BLaER1 (cell line): ENCODE data around the gene LCOR.

Experiments
- H3K27ac ChIP-seq: shearing (Covaris generic); formaldehyde crosslinking; 2 replicates; pipeline ENCODE4 v1.8.1; 2022
- H3K27me3 ChIP-seq: shearing (Covaris generic); formaldehyde crosslinking; 2 replicates; pipeline ENCODE4 v1.8.1; 2022
- H3K36me3 ChIP-seq: shearing (Covaris generic); formaldehyde crosslinking; 2 replicates; pipeline ENCODE4 v1.8.1; 2022
- H3K4me1 ChIP-seq: shearing (Covaris generic); formaldehyde crosslinking; 2 replicates; pipeline ENCODE4 v1.8.1; 2022
- H3K4me2 ChIP-seq: shearing (Covaris generic); formaldehyde crosslinking; 2 replicates; pipeline ENCODE4 v1.8.1; 2022
- H3K4me3 ChIP-seq: shearing (Covaris generic); formaldehyde crosslinking; 2 replicates; pipeline ENCODE4 v1.8.1; 2022
- H3K9ac ChIP-seq: shearing (Covaris generic); formaldehyde crosslinking; 2 replicates; pipeline ENCODE4 v1.8.1; 2022
- H3K9me3 ChIP-seq: shearing (Covaris generic); formaldehyde crosslinking; 2 replicates; pipeline ENCODE4 v1.8.1; 2022
- H4K20me1 ChIP-seq: shearing (Covaris generic); formaldehyde crosslinking; 2 replicates; pipeline ENCODE4 v1.8.1; 2022
- Cebpa-rat ChIP-seq: shearing (Covaris generic); IDR thresholded peaks from 2 replicates; pipeline ENCODE4 v1.8.1; 2022

The LCOR gene

DNA sequence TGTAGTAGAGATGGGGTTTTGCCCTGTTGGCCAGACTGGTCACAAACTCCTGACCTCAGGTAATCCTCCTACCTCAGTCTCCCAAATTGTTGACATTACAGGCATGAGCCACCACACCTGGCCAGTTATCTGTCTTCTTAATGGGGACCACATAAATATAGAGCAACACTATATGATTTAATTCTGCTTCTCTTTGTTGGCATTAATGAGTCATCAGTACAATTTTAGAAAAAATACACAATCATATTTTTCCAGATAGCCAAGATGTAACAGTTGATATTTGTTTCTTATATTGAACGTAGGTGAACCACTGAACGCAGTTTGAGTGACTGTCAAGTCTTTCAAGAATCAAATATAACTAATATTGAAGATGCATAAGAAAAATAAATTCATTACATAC, 48.5 kb downstream of the LCOR start:
- Histone ChIP-seq H3K36me3 (peaks cover 57% of the 10 kb centered on the region), H4K20me1 (peaks cover 94% of the 10 kb centered on the region)

DNA sequence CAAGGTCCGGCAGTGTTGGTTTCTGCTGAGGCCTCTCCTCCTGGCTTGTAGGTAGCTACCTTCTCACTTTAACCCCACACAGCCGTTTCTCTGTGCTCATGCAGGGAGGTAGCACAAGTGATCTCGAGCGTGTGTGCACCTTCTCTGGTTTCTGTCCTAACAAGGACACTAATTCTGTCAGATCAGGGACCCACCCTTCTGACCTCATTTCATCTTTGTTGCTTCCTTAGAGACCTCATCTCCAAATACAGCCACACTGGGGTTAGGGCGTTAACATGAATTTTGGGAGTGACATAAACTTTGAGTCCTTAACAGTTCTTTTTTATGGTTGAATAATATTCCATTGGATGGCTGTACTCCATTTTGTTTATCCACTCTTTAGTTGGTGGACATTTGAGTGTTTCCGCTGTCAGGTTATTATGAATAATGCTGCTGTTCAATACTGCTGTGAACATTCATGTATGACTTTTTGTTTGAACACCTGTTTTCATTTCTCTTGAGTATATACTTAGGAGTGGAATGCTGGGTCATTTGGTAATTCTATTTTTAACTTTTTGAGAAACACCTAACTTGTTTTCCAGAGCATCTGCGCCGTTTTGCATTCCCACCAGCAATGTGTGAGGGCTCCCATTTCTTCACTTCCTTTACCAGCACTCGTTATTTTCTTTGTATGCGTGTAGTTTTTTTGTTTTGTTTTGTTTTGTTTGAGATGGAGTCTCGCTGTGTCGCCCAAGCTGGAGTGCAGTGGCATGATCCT, 57.5 kb downstream of the LCOR start:
- H3K27me3 ChIP-seq, result no peaks in the 10 kb centered on the region
- H3K4me2 ChIP-seq, result no peak overlapping the region
- H4K20me1 ChIP-seq, result peaks cover 42% of the 10 kb centered on the region
- H3K9ac ChIP-seq, result no peak overlapping the region
- no peak overlapping the region for H3K4me3 ChIP-seq
- peaks cover 92% of the 10 kb centered on the region for H3K36me3 ChIP-seq
- H3K4me1 ChIP-seq, result no peaks in the 10 kb centered on the region
- H3K9me3 ChIP-seq, result peaks cover 80% of the 10 kb centered on the region
- no peak overlapping the region for H3K27ac ChIP-seq
- TF ChIP-seq Cebpa-rat, result no peak

More for the DNA sequence above, 48.5 kb downstream of the LCOR start:
- no peak overlapping the region for H3K4me2 ChIP-seq
- no peak overlapping the region for H3K27ac ChIP-seq
- no peak overlapping the region for H3K9ac ChIP-seq
- no peaks in the 10 kb centered on the region for H3K4me1 ChIP-seq
- no peak overlapping the region for H3K4me3 ChIP-seq
- peaks cover 26% of the 10 kb centered on the region for H3K9me3 ChIP-seq
- H3K27me3 ChIP-seq, result no peaks in the 10 kb centered on the region
- TF ChIP-seq Cebpa-rat, result no peak

DNA sequence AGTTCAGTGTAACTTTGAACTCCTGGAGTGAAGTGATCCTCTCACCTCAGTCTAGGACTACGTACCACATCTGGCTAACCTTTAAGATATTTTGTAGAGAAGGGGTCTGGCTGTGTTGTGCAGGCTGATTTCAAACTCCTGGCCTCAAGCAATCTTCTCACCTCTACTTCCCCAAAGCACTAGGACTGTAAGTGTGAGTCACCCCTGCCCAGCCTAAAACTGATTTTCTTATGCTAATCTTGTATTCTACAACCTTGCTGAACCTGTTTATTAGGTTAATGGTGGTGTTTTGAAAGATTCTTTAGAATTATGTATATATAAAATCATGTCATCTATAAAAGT, 58.0 kb downstream of the LCOR start:
- Histone ChIP-seq H3K4me3 (no peak overlapping the region), H3K27me3 (no peaks in the 10 kb centered on the region), H3K9ac (no peak overlapping the region), H4K20me1 (peaks cover 44% of the 10 kb centered on the region), H3K4me2 (no peak overlapping the region), H3K4me1 (no peaks in the 10 kb centered on the region), H3K36me3 (peaks cover 87% of the 10 kb centered on the region), H3K27ac (no peak overlapping the region), H3K9me3 (peaks cover 75% of the 10 kb centered on the region)
- no peak for TF ChIP-seq Cebpa-rat

DNA sequence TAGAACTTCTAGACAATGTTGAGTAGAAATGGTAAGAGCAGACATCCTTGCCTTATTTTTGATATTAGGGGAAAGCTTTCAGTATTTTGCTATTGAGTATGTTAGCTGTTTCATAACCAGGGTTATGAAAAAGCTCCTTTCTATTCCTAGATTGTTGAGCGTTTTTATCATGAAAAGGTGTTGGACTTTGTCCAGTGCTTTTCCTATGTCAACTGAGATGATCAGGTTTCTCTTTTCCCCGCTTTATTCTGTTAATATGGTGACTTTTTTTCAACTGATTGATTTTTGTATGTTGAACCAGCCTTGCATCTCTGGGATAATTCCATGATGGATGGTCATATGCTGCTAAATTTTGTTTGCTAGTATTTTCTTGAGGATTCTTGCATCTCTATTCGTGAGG, 58.5 kb downstream of the LCOR start:
- no peak overlapping the region for H3K4me2 ChIP-seq
- TF ChIP-seq Cebpa-rat, result no peak

DNA sequence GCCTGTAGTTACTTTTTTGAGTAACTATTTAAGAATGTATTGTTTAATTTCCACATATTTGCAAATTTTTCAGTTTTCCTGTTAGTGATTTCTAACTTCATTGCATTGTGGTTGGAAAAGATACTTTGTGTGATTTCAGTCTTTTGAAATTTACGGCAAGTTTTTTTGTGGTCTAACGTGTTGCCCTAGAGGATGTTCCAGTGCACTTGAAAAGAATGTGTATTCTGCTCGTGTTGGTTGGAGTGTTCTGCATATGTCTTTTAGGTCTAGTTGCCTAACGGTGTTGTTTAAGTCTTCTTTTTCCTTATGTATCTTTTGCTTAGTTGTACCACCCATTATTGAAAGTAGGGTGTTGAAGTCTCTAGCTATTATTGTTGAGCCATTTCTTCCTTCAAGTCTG, 59.7 kb downstream of the LCOR start:
- Histone ChIP-seq H3K9ac (no peak overlapping the region), H3K9me3 (peaks cover 58% of the 10 kb centered on the region), H3K4me2 (no peak overlapping the region), H3K4me1 (no peaks in the 10 kb centered on the region), H4K20me1 (peaks cover 61% of the 10 kb centered on the region), H3K27me3 (no peaks in the 10 kb centered on the region), H3K4me3 (no peak overlapping the region), H3K36me3 (peaks cover 78% of the 10 kb centered on the region), H3K27ac (no peak overlapping the region)
- TF ChIP-seq Cebpa-rat, result no peak

More for the DNA sequence above, 58.5 kb downstream of the LCOR start:
- H3K9me3 ChIP-seq, result peaks cover 70% of the 10 kb centered on the region
- no peaks in the 10 kb centered on the region for H3K4me1 ChIP-seq
- no peak overlapping the region for H3K4me3 ChIP-seq
- no peaks in the 10 kb centered on the region for H3K27me3 ChIP-seq
- peaks cover 83% of the 10 kb centered on the region for H3K36me3 ChIP-seq
- no peak overlapping the region for H3K9ac ChIP-seq
- H4K20me1 ChIP-seq, result peaks cover 48% of the 10 kb centered on the region
- no peak overlapping the region for H3K27ac ChIP-seq

DNA sequence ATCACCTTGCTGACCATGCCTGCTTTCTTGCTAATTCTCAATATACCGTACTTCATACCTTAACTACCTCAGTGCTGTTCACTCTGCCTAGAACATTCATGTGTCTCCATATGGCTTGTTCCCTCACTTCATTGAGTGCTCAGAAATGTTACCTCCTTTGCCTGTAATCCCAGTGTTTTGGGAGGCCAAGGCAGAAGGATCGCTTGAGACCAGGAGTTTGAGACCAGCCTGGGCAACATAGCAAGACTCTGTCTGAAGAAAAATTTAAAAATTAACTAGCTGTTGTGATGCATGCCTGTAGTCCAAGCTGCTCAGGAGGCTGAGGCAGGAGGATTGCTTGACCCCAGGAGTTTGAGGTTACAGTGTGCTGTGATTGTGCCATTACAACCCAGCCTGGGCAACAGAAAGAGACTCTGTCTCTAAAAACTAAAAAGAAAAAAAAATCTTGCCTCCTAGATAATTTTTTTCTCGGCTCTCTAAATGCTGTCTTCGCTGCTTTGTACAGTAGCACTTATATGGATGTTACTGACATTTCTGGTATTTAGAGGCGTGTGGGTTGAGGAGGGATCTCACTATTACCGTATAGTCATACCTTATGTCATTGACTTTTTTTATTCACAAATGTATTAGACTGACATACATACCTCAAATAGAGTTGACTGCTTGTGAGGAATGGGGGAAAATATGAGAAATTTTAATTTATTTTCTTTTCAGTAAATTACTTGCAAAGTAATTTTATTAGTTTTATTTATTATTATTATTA, 63.7 kb downstream of the LCOR start:
- H3K9me3 ChIP-seq, result peaks cover 24% of the 10 kb centered on the region
- peaks cover 76% of the 10 kb centered on the region for H4K20me1 ChIP-seq
- H3K36me3 ChIP-seq, result peaks cover 42% of the 10 kb centered on the region
- H3K4me1 ChIP-seq, result no peaks in the 10 kb centered on the region
- H3K27ac ChIP-seq, result no peak overlapping the region
- no peak for TF ChIP-seq Cebpa-rat
- H3K4me2 ChIP-seq, result no peak overlapping the region
- H3K27me3 ChIP-seq, result no peaks in the 10 kb centered on the region
- H3K4me3 ChIP-seq, result no peak overlapping the region
- no peak overlapping the region for H3K9ac ChIP-seq

DNA sequence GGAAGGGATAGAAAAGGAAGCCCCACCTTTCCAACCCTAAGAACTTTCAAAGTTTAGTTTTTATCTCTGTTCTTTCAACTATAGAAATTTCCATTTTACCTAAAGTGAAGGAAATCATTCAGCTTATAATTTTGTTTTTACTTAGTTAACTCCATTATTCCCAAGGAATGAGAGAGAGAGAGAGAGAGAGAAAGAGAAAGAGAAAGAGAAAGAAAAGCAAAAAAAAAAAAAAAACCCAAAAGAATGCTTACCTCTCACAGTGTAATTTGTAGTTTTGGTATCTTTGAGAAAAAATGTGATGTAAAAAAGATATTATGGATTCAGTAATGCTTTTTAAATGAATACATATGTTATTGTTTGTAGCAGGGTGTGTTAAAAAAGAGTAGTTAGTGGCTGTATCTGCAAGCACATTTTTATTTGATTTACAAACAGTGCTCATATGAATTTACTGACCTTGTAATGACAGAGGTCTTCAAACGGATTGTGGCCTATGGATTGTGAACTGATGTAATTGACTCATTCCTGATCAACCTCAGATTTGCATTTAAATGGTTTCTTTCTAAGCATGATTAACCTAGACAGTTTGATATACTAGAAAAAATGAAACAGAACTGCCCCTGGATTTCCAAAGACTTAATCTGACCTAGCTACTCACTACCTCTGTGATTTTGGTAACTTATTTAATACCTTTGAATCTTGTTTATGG, 64.9 kb downstream of the LCOR start:
- H3K27me3 ChIP-seq, result no peaks in the 10 kb centered on the region
- TF ChIP-seq Cebpa-rat, result no peak
- peaks cover 87% of the 10 kb centered on the region for H4K20me1 ChIP-seq
- no peak overlapping the region for H3K27ac ChIP-seq
- H3K4me2 ChIP-seq, result no peak overlapping the region
- peaks cover 24% of the 10 kb centered on the region for H3K9me3 ChIP-seq
- H3K4me1 ChIP-seq, result no peaks in the 10 kb centered on the region
- H3K36me3 ChIP-seq, result peaks cover 43% of the 10 kb centered on the region
- H3K9ac ChIP-seq, result no peak overlapping the region
- H3K4me3 ChIP-seq, result no peak overlapping the region

DNA sequence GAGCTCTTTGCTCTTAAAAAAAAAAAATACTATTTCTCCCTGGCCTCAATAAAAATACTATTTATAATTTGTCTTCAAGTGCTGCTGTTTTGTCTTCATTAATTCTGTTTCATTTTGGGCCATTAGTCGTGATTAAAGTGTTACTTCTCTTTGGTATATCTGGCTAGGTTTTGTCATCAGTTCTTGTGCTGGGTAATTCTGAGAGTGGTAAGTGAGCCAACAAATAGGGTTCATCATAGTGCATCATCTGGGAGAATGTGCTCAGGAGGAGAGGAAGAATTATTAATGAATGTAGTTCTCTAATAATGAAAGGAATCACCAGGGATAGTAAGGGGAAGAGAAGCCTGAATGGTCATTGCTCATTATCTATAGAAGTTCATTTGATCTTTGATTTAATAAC, 70.0 kb downstream of the LCOR start:
- peaks cover 88% of the 10 kb centered on the region for H4K20me1 ChIP-seq
- H3K9me3 ChIP-seq, result peaks cover 15% of the 10 kb centered on the region
- TF ChIP-seq Cebpa-rat, result no peak
- no peaks in the 10 kb centered on the region for H3K4me1 ChIP-seq
- peaks cover 15% of the 10 kb centered on the region; the same call in 1 of the 2 replicates for H3K36me3 ChIP-seq
- H3K27ac ChIP-seq, result no peak overlapping the region
- H3K4me2 ChIP-seq, result no peak overlapping the region
- H3K9ac ChIP-seq, result no peak overlapping the region
- H3K4me3 ChIP-seq, result no peak overlapping the region
- H3K27me3 ChIP-seq, result no peaks in the 10 kb centered on the region

DNA sequence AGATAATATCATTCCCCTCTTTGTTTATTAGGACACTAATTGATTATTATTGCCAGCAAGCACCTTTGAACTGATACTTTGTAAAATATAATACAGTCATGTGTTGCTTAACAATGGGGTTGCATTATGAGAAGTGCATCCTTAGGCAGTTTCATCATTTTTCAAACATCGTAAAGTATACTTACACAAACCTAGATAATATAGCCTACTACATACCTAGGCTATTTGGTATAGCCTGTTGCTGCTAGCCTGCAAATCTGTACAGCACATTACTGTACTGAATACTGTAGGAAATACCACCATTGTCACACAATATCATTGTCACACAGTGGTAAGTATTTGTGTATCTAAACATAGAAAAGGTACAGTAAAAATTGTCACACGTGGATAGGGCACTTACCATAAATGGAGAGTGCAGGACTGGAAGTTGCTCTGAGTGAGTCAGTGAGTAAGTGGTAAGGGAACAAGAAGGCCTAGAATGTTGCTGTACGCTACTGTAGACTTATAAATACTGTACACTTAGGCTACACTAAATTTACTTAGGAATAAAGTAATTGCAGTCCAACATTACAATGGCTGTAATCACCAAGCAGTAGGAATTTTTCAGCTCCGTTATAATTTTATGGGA, 70.7 kb downstream of the LCOR start:
- Histone ChIP-seq H3K27ac (no peak overlapping the region), H3K4me3 (no peak overlapping the region), H3K9ac (no peak overlapping the region), H4K20me1 (peaks cover 87% of the 10 kb centered on the region), H3K27me3 (no peaks in the 10 kb centered on the region), H3K36me3 (peaks cover 16% of the 10 kb centered on the region), H3K9me3 (peaks cover 15% of the 10 kb centered on the region), H3K4me2 (no peak overlapping the region), H3K4me1 (no peaks in the 10 kb centered on the region)
- no peak for TF ChIP-seq Cebpa-rat
